Lower leg skin (tissue), 4 donors: ENCODE results near the gene TPK1. TPM values are rescaled to one million over a fixed set of nuclear protein-coding genes. Genes with fewer than 3 reads are reported as not detected.

ENCODE experiments used
- DNase-seq, 2 donors: peaks; one replicate each; pipeline ENCODE4 v3.0.0-alpha.2; 2019; ENCODE audit warnings: low spot score in 2 of 2
- H3K4me3 ChIP-seq: fragments of 200-600 bp; sonication (generic); 2 replicates; pipeline ENCODE4 v1.5.1; 2017; ENCODE audit warnings: mild to moderate bottlenecking, low read depth; ENCODE audit not compliant: poor library complexity, severe bottlenecking
- CTCF ChIP-seq, 3 donors: fragments of 450-650 bp; IDR thresholded peaks; one replicate each; pipeline ENCODE4 v1.5.1; 2016; ENCODE audit warnings: antibody characterized with exemption in 3 of 3, mild to moderate bottlenecking in 3 of 3, moderate library complexity in 2 of 3
- POLR2A ChIP-seq, 2 donors: fragments of 450-650 bp; IDR thresholded peaks; one replicate each; pipeline ENCODE4 v1.6.1; 2016 to 2017; ENCODE audit warnings: antibody characterized with exemption in 2 of 2, mild to moderate bottlenecking in 1 of 2, moderate library complexity in 1 of 2
- WGBS, 2 donors: methylation state at CpG; one replicate each; pipeline ENCODE4 v1.1.5; 2018; 5-methylcytosine and 5-hydroxymethylcytosine counted together
- intact Hi-C: fragments of 100-400 bp; cut with DNase I; formaldehyde crosslinking; loops from one replicate; pipeline ENCODE4 v1.15.0; 2023; ENCODE audit warnings: low total_unique reads
- total RNA-seq, 4 donors: library from RNA; depleted of rRNA; stranded (reverse); fragments of >200 nt; gene quantifications; one replicate each; pipeline ENCODE4 v1.1.0, GENCODE V29; 2016

The TPK1 gene
- total RNA-seq: 1 to 10 TPM; 1.1 to 5.5 (median 3.3) TPM

- H3K4me3 ChIP-seq: peak within 1 kb of the TSS; percentile 54
- DNase-seq: peak; percentile 85 to 98
- 12 to 22% methylated on average over 29 to 73 of the region's 81 CpGs for WGBS, 2 donors
- intact Hi-C loops: no loop called here
- TF ChIP-seq CTCF (IDR thresholded peaks at IDR 0.05) (no peak), POLR2A (IDR thresholded peaks at IDR 0.05) (peak in 1 of 2 donors; percentile 67)
Observed at GRCh38 chr7:144835652-144836544, at the start of gene TPK1. Gene TPK1 (minus strand): TSS chr7:144836053. CDS start chr7:144835602, 451 bp downstream.

GRCh38 chr7:144885478-144885877 lies 49.6 kb upstream of the TPK1 start:
- no peak overlapping the region for H3K4me3 ChIP-seq
- no peak for TF ChIP-seq CTCF (IDR thresholded peaks at IDR 0.05)
- no peak for TF ChIP-seq POLR2A (IDR thresholded peaks at IDR 0.05)
- no peak for DNase-seq
- 67 to 73% methylated on average over 6 of the region's 6 CpGs for WGBS, 2 donors
- intact Hi-C loops: no loop called here

- WGBS, 2 donors: 30 to 36% methylated on average over 2 of the region's 2 CpGs
- DNase-seq: no peak
- intact Hi-C loops: no loop called here
- TF ChIP-seq POLR2A (IDR thresholded peaks at IDR 0.05) (no peak), CTCF (IDR thresholded peaks at IDR 0.05) (no peak)
- H3K4me3 ChIP-seq: no peak overlapping the region
Observed at GRCh38 chr7:144884896-144885295, 49.0 kb upstream of the TPK1 start.

GRCh38 chr7:144873316-144873845 lies 37.5 kb upstream of the TPK1 start:
- intact Hi-C loops: no loop called here
- WGBS, 2 donors: 83 to 86% methylated on average over 13 of the region's 13 CpGs
- no peak for DNase-seq
- TF ChIP-seq CTCF (IDR thresholded peaks at IDR 0.05): no peak
- no peak overlapping the region for H3K4me3 ChIP-seq

GRCh38 chr7:144869082-144869481 lies 33.2 kb upstream of the TPK1 start:
- intact Hi-C loops: no loop called here
- H3K4me3 ChIP-seq: no peak overlapping the region
- 68 to 80% methylated on average over 8 of the region's 8 CpGs for WGBS, 2 donors
- TF ChIP-seq CTCF (IDR thresholded peaks at IDR 0.05): no peak
- TF ChIP-seq POLR2A (IDR thresholded peaks at IDR 0.05): no peak
- DNase-seq: no peak
